NCI-H2171 (cell line): Measurements from ENCODE around the gene AXIN1.
"Not testable (repeated sequence)": the region's sequence is repeated elsewhere in the genome, so short reads cannot be mapped to it uniquely, and the experiment has no call there.

ENCODE experiments used
- DNase-seq: peaks from one replicate; lab custom pipeline; 2025; lab: John Stamatoyannopoulos, UW

The AXIN1 gene

DNA sequence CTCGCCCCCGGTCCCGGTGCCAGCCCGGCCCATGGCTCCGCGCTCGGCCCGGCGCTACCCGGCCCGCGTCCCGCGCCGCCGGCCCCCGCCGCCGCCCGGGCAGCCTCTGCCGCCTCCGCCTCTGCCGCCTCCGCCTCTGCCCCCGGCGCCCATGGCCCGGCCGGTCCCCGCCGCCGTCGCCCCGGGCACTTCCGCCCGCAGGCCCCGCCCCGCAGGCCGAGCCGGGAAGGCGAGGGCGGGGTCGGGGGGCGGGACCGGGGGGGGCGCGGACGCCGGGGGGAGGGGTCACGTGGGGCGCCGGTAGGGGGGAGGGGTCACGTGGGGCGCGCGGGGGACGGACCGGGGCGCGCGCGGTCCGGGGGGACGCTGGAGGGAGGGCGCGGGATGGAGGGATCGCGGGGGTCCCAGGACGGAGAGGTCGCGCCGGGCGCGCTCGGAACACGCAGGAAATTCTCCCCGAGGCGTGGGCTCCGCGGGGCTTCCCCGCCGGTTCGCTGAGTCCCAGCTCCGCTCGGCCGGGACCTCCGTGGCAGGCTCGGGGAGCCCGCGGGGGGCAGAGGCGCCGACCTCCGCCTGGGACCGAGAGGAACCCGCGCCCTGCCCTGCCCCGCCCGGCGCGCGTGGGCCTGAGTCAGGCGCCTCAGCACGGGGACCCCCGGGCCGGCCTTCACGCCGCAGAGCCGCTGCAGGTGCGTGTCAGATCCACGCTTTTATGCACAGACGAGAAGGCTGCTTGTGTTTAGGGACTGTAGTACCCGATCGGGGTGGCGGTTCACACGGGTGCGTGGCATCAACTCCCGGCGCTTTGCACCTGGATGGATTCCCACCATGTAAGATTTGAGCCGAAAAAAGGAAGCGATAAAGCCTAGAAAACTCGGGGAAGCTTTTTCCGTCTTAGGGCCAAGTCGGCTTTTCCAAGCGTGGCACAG is 29.5 kb upstream of the AXIN1 start, which contains the start of gene PGAP6:
PGAP6 (minus strand) TSS at position 190 of the 929 bp plus-strand sequence; CDS start at position 33, 157 bp downstream.
- DNase-seq, result peak; percentile 68

GRCh38 chr16:381012-381788 is 28.7 kb upstream of the AXIN1 start:
- DNase-seq, result no peak

GRCh38 chr16:380762-381011 is 28.2 kb upstream of the AXIN1 start:
- DNase-seq, result no peak

- DNase-seq, result no peak
These were observed 27.6 kb upstream of the AXIN1 start for GRCh38 chr16:379961-380761.

DNA sequence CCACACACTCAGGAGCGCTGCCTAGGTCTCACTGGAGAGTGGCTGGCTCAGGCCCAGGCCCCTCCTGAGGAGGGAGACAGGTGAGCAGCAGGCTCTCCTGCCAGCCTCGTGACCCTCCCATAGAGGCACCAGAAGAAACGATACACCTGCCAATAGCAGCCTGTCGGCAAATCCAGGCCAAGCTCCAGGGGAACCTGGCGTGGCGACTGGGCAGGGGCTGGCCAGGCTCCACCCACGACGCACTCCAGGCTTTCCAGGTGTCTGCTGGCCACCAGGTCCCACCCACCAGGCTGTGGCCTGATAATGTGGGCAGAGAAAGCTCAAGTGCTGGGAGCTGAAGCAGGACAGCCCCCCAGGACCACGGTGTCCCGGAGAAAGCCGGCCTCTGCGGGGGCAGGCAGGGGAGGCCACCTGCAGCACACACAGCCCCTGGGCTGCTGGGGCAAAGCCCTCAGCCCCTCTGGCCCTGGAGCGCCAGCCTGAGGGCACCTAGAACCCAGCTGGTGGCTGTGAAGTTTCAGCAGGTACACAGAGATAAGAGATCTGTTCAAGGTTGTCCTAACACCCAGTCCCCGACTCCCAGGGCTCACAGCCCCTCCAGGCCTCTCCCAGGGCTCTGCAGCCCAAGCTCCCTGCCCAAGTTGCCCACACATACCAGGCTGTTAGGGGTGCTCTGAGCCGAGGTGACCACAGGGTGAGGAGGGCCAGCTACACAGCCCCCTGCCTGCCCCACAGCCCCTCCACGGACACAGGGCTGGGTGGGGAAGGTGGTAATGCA is 26.8 kb upstream of the AXIN1 start:
- DNase-seq, result no peak

- DNase-seq, result no peak
These were observed 26.3 kb upstream of the AXIN1 start for GRCh38 chr16:378821-379182.

- not testable (repeated sequence) for DNase-seq
These were observed 25.7 kb upstream of the AXIN1 start for GRCh38 chr16:378113-378820.

GRCh38 chr16:377419-377951 is 25.0 kb upstream of the AXIN1 start:
- no peak for DNase-seq

- no peak for DNase-seq
These were observed 24.4 kb upstream of the AXIN1 start for GRCh38 chr16:376817-377418.

DNA sequence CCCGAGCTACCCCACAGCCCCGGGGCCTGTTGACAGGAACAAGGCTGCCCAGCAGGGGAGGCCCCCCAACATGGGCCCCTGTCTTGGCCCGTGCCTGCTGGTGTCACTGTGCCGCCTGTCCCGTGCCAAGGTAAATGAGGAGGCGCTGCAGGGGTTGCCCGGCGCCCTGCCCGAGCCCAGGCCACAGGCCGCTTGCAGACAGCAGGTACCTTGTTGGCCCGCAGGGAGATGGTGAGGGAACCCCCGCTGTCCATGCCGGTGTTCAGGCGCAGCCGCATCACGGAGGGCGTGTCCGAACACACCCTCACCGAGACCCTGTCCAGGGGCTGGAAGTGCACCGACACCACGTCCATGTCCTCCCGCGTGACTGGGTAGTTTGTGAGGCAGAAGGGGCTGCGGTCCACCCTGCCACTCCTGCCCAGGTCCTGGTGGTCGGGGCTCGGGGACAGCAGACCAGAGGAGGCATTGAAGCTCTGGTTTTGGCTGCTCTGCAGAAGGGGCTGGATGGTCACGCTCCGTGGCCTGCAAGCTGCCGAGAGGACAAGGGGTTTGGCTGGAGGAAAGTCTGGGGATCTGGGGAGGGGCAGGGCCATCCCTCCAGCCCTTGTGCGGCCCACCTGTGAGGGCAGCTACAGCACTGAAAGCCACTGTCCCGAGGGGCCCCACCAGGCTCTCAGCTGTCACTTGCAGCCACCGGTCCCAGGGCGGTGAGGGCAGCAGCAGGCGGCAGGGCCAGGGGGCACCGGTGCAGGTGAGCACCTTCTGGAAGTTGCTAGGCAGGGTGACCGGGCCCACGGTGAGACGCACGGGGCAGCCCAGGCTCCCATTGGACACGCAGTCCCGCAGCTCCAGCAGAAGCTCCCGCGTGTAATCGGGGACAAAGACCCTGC is 23.6 kb upstream of the AXIN1 start:
- DNase-seq, result no peak

- DNase-seq, result no peak
These were observed 22.7 kb upstream of the AXIN1 start for GRCh38 chr16:375212-375611.

DNA sequence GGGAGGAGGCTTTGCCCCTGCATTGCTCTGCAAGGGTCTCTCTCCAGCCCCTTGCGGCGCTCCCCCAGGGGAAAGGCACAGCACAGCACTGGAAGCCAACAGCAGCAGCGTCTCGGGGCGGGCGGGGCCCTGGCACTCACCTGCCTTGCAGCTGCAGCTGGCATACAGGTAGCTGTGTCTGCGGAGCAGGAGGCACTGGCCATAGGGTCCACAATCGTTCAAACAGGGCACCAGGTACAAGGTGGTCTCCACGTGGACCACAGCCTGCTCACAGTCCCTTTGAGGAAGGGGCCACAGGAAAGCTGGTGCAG is 22.0 kb upstream of the AXIN1 start:
- no peak for DNase-seq

- DNase-seq, result no peak
These were observed 21.5 kb upstream of the AXIN1 start for GRCh38 chr16:373848-374615.

DNA sequence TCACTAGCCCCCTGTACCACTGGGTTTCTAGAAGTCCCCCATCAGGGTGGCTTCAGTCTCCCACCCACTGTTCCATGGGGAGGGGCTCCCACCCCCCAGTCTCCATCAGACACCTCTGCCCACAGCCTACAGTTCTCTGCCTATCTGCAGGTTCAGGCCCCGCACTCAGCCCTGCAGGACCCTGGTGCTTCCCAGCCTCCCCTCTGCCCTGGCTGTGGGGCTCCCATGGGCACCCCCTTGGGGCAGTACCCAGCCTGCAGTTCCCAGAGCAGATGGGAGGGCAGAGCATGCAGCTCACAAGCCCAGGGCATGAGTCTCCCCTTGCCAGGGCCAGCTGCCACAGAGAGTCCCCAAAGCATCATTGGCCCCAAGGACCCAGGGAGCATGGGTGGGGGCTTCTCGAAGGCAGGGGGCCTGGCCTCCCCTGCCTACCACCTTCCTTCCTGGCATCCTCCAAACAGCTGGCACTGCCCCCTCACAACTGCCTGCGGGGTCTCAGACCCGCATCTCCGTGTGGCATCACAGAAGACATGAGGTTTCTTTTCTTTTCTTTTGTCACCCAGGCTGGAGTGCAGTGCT is 20.6 kb upstream of the AXIN1 start:
- DNase-seq, result no peak

GRCh38 chr16:372302-372983 is 19.9 kb upstream of the AXIN1 start:
- no peak for DNase-seq

DNA sequence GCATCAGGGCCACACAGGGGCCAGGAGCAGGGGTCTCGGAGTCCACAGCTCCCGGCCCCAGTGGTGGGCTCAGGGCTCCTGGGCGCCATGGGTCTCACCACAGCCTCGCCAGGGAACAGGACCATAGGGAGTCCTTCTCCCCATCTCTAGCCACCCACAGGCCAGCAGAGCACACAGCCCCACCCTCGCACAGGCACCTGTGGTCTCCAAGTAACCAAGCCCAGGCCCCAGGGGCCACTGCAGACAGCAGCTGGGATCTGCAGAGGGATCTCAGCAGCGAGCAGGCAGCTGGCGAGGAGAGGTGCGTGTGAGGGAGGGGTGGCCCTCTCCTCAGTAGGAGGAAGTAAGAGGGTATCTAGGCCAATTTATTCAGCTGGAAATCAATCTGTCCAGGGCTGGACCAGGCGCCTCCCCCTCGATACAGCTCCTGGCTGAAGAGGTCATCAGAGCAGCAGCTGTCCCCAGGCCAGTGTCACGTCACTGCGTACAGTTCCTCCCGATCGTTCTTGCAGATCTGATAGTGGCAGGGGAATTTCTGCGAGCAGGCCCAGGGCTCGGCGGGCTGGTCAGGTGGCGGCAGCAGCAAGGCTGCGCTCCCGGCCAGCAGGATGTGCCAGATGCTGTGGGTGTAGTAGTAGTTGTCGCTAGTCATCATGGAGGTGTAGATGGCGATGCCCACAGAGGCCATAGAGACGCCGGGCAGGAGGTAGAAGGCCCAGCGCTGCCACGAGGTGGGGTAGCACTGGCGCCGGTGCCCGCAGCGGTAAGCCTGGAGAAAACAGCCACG is 19.2 kb upstream of the AXIN1 start:
- DNase-seq, result peak; percentile 56

DNA sequence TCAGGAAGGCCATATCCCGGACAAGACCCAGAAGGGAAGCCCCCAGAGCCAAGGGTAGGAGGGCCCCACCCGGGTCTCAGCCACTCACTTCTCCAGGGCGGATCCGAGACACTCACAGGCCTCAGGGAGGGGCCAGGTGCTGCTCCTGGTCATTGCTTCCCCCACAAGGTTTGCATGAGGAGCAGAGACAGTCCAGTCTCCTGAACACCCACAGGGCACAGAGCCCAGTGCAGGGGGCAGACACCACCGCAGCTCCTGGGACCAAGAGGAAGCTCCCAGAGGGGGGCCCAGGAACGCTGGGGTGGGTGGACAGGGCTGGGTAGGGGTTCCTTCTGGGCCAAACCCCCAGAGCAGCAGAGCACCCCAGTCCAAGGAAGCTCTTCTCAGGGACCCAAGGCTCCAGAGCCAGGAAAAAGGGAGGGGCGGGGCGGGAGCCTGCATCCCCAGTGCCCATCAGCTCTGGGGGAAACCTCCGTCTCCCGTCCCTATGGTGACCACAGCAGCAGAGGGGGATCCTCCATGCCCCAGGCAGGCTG is 18.5 kb upstream of the AXIN1 start:
- no peak for DNase-seq
